C4-2B (cell line): ENCODE results near the gene FSIP1.
A peak's percentile ranks its signal among the peaks of the same experiment; 100 is the strongest.

Source experiments
- H3K27ac ChIP-seq: fragments of 450-650 bp; 2 replicates; pipeline ENCODE4 v1.5.1; 2017
- CTCF ChIP-seq: fragments of 450-650 bp; conservative IDR thresholded peaks from 2 replicates; pipeline ENCODE4 v1.5.1; 2017; ENCODE audit warnings: mild to moderate bottlenecking
- ZFX ChIP-seq: fragments of 450-650 bp; IDR thresholded peaks from 2 replicates; pipeline ENCODE4 v1.6.1; 2017

Gene FSIP1

GRCh38 chr15:39613861-39614260 lies 168.8 kb downstream of the FSIP1 start:
- TF ChIP-seq ZFX, result no peak
- TF ChIP-seq CTCF, result no peak
- no peak overlapping the region for H3K27ac ChIP-seq

GRCh38 chr15:39613271-39613670 lies 169.4 kb downstream of the FSIP1 start:
- H3K27ac ChIP-seq, result no peak overlapping the region
- no peak for TF ChIP-seq ZFX
- no peak for TF ChIP-seq CTCF

- no peak overlapping the region for H3K27ac ChIP-seq
- TF ChIP-seq ZFX (no peak), CTCF (no peak)
These were observed 172.0 kb downstream of the FSIP1 start for GRCh38 chr15:39610665-39611064.

GRCh38 chr15:39609166-39609916 lies 173.3 kb downstream of the FSIP1 start:
- no peak for TF ChIP-seq CTCF
- no peak for TF ChIP-seq ZFX
- H3K27ac ChIP-seq, result no peak overlapping the region

GRCh38 chr15:39608185-39609139 lies 174.2 kb downstream of the FSIP1 start:
- TF ChIP-seq ZFX, result no peak
- TF ChIP-seq CTCF, result no peak
- H3K27ac ChIP-seq, result no peak overlapping the region

GRCh38 chr15:39605146-39605545 lies 177.5 kb downstream of the FSIP1 start:
- H3K27ac ChIP-seq, result no peak overlapping the region
- no peak for TF ChIP-seq ZFX
- no peak for TF ChIP-seq CTCF

- TF ChIP-seq ZFX (no peak), CTCF (peak; percentile 33)
These were observed 180.5 kb downstream of the FSIP1 start for GRCh38 chr15:39602143-39602542.

More at GRCh38 chr15:39602143-39602542, 180.5 kb downstream of the FSIP1 start:
- no peak overlapping the region for H3K27ac ChIP-seq
